ENCODE data around the gene CAMKMT.
A peak's percentile ranks its signal among the peaks of the same experiment; 100 is the strongest.

The CAMKMT gene

DNA sequence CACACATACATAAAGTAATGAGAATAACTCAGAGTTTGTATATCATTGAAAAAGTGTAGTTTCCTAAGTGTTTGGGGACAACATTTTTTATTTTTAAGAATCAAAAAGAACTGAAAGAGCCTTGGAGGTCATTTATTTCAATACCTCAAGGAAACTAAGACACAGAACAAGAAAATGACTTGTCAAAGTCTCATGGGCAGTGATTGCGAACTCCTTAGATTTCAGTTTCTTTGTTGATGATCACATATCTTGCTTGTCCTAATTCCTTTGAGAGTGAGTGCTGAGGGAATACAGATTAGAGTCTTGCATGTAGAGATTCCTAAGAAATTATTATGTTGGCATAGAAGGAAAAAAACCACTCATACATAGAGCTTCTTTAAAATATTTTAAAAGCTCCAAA is 243.8 kb downstream of the CAMKMT start:
- FAIRE-seq: no peak

DNA sequence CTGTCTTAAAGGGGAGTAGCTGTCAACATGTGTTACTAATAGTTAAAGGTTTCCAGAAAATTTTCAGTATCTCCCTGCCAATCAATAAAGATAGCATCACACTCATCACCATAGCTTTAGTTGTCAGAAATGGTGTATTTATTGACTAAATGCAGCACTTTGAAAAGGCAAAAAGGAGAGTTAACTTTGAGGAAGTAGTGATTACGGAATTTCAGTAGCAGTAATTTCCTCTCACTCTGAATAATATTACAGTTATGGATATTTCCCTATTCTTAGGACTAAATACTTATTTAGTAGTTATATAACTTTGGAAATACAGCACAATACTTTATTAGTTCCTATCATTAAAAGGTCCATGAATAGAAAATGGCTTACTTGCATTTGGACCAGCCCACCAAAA is 250.5 kb downstream of the CAMKMT start:
- no peak for FAIRE-seq

DNA sequence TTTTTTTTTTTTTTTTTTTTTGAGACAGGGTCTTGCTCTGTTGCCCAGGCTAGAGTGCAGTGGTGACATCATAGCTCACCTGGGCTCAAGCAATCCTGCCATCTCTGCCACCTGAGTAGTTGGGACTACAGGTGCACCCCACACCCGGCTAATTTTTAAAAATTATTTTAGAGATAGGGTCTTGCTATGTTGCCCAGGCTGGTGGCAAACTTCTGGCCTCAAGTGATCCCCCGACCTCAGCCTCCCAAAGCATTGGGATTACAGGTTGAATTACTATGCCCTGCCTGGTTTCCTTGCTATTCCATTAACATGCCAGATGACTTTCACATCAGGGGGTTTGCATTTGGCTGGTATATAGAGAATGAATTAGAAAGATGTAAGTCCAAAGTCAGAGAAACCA is 253.2 kb downstream of the CAMKMT start:
- FAIRE-seq: no peak

DNA sequence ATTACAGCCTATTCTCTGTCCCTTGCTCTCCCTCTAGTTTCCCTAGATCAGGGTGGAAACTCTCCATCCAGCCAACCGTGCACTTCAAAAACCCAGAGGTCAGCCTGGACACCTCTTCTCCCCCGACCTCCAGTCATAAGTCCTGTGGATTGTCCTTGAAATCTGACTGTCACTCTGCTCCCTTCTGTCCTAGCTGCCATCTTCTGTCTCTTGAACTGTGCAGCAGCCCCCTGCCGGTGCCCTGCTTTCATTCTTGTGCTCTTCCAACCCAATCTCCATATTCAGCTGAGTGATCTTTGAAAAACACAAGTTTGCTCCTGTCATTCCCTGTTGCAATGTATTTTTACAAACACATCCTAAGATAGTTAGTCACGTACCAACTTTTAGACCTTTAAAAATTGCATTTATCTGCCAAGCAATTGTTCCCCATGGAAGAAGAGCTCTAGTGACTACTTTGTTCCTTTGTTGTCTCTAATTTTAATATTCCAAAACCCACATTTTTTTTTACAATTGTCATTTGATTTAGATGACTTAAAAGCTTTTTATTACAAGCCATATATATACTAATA is 254.3 kb downstream of the CAMKMT start:
- peak; percentile 41 for FAIRE-seq

DNA sequence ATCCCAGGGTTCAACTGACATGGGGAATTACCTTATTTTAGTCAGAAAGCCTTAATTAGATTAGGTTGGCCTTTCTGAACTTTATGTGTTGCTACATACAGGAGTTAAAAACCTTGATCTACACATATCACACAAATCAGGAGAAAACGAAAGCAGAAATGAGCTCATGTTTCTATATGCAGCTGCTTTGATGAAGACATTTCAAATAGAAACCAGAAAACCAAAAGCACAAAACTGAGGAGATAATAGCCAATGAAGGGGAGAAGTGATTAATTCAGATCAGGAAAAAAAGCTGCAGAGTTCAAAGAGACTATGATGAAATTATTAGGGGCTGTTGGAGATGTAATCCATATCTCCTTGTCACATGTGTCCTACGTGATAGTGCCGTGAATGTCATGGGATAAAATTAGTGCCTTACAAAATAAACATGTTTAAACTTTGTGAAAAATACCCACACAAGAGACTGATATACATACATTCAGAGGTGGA is 255.0 kb downstream of the CAMKMT start:
- no peak for FAIRE-seq

DNA sequence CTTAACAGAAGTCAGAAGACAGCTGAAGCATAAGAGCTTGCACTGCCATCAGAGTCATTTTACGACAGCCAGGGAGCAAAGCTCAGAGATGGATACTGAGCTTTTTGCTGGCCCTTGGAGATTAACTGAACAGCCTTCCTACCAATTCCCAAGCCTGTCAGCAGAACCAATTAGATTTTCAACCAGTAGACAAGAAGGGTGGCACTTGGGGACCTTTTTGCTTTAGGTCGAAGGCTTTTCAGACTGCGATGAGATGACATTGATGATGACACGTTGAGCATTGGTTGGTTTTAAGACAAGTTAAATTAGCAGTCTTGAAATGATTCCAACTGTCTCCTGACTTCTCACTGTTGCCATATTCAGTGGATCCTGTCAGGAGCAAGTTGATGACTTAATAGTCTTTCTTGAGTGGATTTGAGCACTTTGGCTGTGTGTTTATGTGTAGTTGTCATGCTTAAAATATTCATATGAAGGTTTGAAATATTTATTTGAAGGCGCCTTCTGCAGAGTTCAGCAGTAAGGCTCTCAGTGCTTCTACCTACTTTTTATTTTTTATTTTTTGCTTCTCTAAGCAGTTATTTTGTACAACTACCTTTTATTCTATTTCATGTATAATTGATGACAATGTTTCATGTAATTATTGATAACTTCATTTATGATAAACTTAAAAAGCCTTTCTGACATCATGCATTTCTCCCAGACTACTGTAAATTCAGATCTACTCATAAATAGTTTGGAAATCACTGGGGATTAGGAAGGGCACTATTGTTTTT is 256.7 kb downstream of the CAMKMT start:
- FAIRE-seq: no peak

DNA sequence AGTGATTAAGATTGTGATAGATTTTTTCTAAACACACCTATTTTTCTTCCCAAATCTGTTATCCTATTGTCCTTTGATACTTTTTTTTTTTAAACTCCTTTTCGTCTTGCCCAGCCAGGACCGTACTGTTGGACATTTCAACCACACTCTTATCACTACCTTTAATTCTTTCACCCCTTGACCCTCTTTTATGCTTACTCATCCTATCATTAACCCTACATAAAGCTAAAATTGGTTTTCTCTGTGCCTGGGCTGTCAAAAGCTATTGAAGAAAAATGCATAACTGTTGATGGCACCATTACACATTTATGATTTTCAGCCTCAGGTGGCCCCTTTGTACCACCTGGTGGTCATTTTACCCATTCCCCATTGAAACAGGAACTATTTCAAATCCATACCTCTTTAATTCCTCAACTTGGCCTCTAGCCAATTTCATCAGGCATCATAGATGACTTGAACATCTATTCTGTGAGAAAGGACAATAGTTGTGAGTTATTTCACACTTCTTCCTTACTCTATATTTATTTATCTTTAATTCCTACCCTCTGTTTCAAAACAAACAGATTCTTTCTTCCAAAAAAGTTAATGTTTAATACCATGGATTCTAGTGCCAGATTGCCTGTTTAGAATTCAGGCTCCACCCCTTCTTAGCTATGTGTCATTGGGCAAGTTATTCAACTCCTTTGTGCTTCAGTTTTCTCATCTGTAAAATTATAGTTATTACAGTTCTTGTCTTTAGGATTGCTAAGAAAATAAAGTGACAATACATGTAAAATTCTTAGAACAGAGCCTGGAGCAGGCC is 258.6 kb downstream of the CAMKMT start:
- no peak for FAIRE-seq

DNA sequence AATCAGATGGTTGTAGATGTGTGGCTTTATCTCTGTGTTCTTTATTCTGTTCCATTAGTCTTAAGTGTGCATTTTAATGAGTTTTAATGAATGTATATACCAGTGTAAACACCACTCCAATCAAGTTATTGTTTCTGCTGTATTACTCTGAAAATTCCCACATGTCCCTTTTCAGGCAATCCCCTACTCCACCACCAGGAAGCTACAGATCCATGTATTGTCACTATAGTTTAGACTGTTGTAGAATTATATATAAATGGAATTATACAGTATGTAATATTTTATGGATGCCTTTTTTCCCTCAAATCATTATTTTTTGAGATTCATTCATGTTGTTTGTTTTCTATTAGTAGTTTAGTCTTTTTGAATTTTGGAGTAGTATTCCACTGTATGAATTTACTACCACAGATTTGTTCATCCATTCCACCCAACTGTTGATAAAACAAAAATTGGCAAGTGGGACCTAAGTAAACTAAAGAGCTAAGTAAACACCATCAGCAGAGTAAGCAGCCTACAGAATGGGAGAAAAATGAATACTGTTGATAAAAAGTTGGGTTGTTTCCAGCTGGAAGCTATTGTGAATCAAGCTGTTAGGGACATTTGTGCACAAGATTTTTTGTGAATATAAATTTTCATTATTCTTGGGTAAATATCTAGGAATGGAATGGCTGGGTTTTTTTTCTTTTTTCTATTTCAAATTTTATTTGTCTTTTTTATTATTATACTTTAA is 262.0 kb downstream of the CAMKMT start:
- FAIRE-seq: peak; percentile 83

DNA sequence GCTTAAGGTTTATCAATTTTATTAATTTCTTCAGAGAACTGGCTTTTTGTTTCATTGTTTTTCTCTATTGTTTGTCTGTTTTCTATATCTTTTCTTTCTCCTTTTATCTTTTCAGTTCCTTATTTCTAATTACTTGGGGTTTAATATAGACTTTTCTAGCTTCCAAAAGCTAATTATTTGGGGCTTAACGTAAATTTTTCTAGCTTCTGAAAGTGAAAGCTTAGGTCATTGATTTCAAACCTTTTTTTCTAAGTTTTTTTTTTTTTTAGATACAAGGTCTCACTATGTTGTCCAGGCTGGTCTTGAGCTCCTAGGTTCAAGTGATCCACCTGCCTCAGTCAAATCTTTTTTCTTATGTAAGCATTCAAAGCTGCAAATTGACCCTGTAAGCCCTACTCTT is 266.6 kb downstream of the CAMKMT start:
- FAIRE-seq: no peak

DNA sequence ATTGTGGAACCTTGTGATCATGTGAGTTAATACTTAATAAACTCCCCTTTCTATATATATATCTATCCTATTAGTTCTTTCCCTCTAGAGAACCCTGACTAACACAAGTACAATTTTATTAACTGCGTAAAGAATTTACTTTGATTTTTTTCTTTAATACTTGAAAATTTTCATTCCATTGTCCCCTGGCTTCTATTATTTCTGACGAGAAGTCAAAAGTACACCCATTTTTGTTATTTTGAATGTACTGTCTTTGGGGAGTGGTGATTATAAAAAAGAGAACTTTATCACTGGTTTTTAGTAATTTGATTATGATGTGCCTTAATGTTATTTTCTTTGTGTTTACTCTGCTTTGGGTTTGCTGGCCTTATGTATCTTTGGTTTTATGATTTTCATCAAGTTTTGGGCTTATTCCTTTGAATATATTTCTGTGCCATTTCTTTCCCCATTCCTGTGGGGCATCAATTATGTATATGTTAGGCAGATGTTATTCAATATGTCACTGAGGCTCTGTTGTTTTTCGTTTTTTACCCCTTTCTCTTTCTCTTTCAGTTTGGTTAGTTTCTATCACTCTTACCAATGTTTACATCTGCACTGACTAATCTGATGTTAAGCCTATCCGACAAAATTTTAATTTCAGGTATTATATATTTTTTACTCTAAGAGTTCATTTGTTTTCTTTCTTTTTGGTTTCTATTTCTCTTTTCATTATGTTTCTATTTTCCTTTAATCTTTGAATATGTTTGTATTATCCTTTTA is 271.4 kb downstream of the CAMKMT start:
- FAIRE-seq: no peak

DNA sequence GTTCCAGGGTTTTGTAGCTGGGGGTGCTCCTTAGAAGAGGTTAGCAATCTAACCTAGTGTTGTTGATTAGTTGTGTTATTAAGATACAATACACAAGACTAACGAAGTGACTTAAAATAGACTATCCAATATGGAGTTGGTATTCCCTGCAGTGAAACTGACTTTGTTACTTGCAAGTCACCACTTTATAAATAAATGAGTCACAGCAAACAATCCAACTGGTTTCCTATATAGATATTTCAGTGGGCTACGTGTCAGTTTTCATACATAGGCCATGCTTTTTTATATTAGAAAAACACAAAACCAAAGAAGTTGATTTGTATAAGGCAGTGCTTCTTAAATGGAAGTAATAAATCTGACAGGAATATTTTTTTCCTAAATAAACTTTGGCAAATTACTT is 274.0 kb downstream of the CAMKMT start:
- no peak for FAIRE-seq

DNA sequence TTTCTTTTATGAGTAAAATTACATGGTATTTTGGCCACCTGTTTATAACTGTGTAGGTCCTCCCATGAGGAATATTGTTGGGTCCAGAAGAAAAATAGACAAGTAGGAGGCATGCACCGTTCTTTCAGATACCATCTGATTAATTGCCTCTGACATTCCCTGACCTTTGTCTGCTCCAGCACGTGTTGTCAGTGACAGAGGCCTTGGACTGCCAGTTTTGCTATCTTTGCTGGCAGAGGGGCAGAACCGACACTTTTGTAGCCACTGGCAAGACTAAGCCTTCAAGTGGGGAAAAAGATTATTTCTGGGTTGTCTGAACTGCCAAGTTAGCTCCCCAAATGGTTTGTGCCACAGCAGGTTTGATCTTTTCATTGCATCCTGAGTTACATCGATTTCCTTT is 276.9 kb downstream of the CAMKMT start:
- no peak for FAIRE-seq

DNA sequence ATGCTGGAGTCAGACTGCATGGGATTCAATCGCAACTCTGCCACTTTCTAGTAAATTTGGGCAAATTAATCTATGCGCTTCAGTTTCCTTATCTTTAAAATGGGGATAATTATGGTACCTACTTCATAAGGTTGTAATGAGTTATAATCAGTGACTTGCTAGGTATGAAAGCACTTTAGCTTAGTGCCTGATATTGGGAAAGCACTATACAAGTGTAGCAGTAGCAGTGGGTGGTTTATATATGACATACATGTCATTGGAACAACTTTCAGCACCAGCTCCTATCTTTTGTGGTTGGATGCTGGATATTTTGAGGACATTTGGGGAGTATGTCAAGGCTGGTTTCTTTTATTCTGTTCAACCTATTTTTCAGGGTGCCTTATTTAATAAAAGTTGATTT is 277.7 kb downstream of the CAMKMT start:
- FAIRE-seq: no peak

DNA sequence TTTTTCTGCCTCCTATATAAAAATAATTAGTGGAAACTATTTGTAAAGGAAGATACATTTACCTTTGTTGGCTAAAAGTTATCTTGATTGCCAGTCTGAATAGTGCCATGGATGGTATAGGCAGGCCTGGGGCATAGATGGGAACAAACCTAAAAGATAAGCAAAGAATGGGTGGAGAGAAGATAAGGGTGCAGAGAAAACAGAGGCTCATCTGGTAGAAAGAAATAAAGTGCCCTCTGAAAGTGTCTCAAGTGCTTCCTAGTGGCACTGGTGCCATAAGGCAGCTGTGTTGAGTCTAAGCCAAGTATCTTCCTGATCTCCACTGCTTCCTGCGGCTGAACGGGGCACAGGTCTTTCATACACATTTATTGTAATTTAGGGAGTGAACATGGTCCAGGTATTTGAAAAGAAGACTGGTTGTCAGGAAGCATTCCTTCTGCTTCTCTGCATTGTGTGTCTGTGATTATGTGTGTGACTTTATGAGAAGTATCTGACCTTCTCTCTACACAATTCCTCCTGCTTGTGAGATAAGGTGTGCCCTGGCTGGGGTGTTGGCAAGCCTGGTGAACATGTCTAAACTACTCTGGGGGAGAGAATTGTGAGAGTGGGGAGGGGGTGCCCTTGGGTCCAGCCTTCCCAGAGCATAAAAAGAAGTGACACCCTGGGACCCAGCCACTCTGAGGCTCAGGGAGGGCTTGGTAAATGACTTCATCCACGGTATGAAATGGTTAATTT is 280.5 kb downstream of the CAMKMT start:
- FAIRE-seq: no peak

DNA sequence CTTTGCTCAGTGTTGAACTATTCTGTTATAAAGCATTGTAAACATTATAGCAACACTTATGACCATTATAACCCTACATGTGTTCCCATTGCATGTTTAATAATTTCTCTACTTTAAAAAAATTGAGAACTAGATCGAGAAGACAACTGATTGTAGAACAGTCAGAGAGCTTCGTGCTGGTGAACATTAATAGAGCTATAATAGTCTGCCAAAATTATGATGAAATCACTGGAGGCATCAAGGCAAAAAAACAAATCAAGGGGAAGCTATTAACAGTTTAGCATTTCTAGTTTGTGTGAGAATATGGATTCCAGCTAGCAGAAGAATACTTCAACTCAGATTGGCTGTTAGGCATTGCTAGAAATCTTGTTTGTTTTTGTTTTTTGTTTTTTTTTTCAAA is 284.2 kb downstream of the CAMKMT start:
- no peak for FAIRE-seq

DNA sequence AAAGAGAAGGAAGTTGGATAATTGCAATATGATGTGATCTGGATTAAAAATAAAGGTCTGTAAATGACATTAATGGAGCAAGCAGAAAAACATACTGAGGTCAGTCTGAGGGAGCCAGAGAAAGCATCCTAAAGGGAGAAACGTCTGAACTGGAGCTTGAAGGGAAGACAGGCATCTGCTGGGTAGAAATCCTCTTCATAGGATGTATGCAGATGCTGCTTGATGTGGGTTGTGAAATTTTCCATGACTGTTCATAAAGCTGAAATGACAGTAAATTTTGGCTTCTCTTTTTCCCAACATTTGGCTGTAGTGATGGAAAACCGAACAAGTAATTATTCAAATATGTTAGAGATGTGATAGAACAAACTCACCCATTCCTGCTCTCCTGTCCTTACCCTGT is 287.6 kb downstream of the CAMKMT start:
- FAIRE-seq: no peak

DNA sequence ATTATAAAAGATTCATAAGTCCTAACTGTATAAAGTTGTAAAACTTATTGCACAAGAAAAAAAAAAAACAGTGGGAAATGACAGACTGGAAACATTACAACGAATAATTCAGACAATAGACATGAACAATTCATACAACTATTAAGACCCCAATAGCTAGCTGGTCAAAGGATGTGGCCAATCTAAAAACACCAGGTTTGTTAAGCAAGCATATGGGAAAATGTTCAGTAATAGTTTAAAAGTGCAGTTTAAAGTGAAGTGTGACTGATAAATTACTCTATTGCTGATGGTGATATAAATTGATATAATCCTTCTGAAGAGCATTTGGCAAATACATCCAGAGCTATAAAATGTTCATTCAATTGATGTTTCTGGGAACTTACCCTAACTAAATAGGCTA is 289.0 kb downstream of the CAMKMT start:
- FAIRE-seq: no peak

DNA sequence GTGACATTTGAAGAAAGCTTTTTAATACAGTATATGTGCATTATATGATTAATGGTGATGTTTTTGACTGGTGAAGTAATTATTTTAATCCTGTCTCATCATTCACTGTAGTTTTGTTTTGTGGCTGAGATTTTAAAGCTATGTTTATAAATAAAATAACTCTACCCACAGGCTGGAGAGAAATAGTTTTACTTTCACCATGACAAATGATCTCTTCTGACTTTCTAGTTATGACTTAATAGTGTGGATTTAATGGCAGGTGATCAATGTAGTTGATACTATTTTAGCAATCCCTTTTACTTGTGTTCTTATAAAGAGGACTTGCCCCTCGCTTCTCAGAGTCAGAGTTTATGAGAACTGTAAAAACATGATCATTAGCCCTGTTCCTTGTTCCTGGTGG is 290.2 kb downstream of the CAMKMT start:
- FAIRE-seq: no peak

DNA sequence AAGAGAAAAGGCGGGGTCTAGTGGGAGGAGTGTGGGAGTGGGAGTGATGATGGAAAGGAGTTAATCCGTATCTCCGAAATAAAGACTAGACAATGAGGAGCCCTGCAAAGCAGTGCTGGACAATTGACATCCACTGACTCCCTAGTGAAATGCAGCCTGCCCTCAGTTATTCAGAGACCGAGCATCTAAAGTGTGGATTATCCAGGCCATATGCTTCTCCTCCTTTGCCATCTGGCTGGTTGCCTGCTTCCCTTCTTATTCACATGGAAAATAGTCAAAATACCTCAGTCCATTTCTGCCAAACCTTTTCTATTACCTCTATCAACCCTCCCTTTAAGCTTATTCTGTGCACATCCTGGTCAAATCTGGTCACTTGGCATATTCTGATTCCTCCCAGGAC is 291.0 kb downstream of the CAMKMT start:
- FAIRE-seq: no peak

DNA sequence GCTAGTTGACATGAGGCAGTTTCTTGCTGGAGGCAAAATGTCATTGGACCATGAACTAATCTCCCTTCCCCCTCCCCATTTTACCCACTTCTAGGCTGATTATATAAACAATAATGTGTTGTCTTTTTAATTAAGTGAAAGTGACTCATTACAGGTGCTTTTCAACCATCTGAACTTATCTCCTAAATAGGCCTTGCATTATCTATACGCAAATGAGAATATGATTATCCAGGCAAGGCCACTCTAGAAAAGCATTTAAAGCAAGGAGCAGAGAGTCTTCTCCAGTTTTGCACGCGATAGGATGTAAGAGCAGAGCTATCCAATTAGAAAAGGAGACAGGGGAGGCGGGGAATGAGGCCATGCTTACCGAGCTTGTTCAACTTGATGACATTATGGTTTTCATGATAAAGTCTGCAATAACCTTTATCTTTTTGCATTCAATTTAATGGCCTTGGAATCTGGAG is 293.7 kb downstream of the CAMKMT start:
- FAIRE-seq: no peak

DNA sequence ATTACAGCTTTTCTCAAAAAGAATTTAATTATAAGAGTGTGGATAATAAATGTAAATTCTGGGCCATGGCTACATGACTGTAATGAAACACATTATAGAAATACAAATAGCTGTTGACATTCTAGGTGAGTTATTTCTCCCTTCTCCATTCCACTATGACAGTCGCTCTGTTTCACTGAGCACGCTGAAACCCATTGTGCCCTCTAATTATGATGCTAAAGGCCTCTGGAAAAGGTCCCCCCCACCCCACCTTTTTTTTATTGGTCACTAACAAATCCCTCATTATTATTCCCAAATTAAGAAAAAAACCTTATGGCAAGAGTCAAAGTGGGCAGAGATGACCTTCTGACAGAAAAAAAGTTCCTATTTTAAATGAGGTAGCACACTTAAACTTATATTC is 294.7 kb downstream of the CAMKMT start:
- FAIRE-seq: no peak

All from islet of Langerhans (tissue), 1 donor.